HEK293T (cell line): ENCODE measurements around the gene EGFL8.
"Not testable (repeated sequence)": the region's sequence is repeated elsewhere in the genome, so short reads cannot be mapped to it uniquely, and the experiment has no call there.

ENCODE experiments used
- ARNT ChIP-seq: fragments of 450-650 bp; IDR thresholded peaks from 2 replicates; pipeline ENCODE4 v1.6.1; 2017; ENCODE audit warnings: mild to moderate bottlenecking
- BHLHE40 ChIP-seq: fragments of 450-650 bp; IDR thresholded peaks from 2 replicates; pipeline ENCODE4 v1.6.1; 2016; ENCODE audit warnings: mild to moderate bottlenecking, moderate library complexity, borderline replicate concordance
- CTBP1 ChIP-seq: fragments of 450-650 bp; IDR thresholded peaks from 2 replicates; pipeline ENCODE4 v1.6.1; 2016; ENCODE audit warnings: borderline replicate concordance
- ELF4 ChIP-seq: fragments of 450-650 bp; IDR thresholded peaks from 2 replicates; pipeline ENCODE4 v1.6.1; 2017; ENCODE audit warnings: antibody characterized with exemption
- FOXA1 ChIP-seq: fragments of 450-650 bp; IDR thresholded peaks from 2 replicates; pipeline ENCODE4 v1.6.1; 2016; ENCODE audit warnings: mild to moderate bottlenecking
- FOXK2 ChIP-seq: fragments of 450-650 bp; IDR thresholded peaks from 2 replicates; pipeline ENCODE4 v1.6.1; 2016; ENCODE audit warnings: mild to moderate bottlenecking
- FOXM1 ChIP-seq: fragments of 450-650 bp; IDR thresholded peaks from 2 replicates; pipeline ENCODE4 v1.6.1; 2017; ENCODE audit warnings: mild to moderate bottlenecking, borderline replicate concordance
- HDGF ChIP-seq: fragments of 450-650 bp; IDR thresholded peaks from 2 replicates; pipeline ENCODE4 v1.6.1; 2017; ENCODE audit warnings: antibody characterized with exemption, borderline replicate concordance
- LEF1 ChIP-seq: fragments of 450-650 bp; IDR thresholded peaks from 2 replicates; pipeline ENCODE4 v1.6.1; 2017; ENCODE audit warnings: mild to moderate bottlenecking, borderline replicate concordance
- NFRKB ChIP-seq: fragments of 450-650 bp; IDR thresholded peaks from 2 replicates; pipeline ENCODE4 v1.6.1; 2016; ENCODE audit warnings: mild to moderate bottlenecking, moderate library complexity
- SP1 ChIP-seq: fragments of 450-650 bp; IDR thresholded peaks from 2 replicates; pipeline ENCODE4 v1.6.1; 2017
- SUZ12 ChIP-seq: fragments of 450-650 bp; IDR thresholded peaks from 2 replicates; pipeline ENCODE4 v1.6.1; 2016; ENCODE audit warnings: mild to moderate bottlenecking
- ZNF384 ChIP-seq: fragments of 450-650 bp; IDR thresholded peaks from 2 replicates; pipeline ENCODE4 v1.6.1; 2016
- TF ChIP-seq, protein P1 (sequence below): fragments of 450-650 bp; IDR thresholded peaks from 2 replicates; pipeline ENCODE4 v1.6.1; 2016

DNA sequence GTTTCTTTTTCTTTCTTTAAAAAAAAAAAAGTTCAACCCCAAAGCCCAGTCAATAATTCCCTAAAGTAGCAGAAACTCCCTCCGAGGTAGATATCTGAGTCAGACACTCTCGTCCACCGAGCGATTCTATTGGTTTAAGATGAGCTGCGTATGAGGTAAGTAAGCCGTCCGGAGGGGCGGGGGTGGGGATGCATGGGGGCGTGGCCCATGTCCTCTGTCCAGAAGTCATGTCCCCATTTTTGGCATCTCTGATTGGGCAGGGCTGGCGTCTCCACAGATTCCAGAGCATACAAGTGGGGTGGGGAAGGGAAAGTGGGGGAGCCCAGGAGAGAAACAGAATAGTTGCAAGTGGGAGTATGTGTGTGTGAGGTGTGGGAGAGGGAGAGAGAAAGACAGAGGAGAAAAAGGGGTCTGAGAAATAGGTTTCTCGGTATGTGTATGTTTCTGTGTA lies 21.3 kb downstream of the EGFL8 start:
- not testable (repeated sequence) for TF ChIP-seq FOXA1, SP1, NFRKB, ZNF384, ELF4, BHLHE40, SUZ12, FOXM1, FOXK2, LEF1, HDGF, CTBP1, ARNT
- TF ChIP-seq, protein P1, sequence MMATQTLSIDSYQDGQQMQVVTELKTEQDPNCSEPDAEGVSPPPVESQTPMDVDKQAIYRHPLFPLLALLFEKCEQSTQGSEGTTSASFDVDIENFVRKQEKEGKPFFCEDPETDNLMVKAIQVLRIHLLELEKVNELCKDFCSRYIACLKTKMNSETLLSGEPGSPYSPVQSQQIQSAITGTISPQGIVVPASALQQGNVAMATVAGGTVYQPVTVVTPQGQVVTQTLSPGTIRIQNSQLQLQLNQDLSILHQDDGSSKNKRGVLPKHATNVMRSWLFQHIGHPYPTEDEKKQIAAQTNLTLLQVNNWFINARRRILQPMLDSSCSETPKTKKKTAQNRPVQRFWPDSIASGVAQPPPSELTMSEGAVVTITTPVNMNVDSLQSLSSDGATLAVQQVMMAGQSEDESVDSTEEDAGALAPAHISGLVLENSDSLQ, result not testable (repeated sequence)
